Lower lobe of right lung (tissue), 2 donors: Measurements from ENCODE around the gene BEND7. TPM values are rescaled to one million over a fixed set of nuclear protein-coding genes. Genes with fewer than 3 reads are reported as not detected.

Source experiments
- ATAC-seq, 2 donors: fragments of 200-7000 bp; cut with Tn5 transposase; one replicate each; pipeline ENCODE4 v1.9.1; 2020 to 2022; ENCODE audit warnings: mild to moderate bottlenecking in 2 of 2, moderate library complexity in 2 of 2
- DNase-seq: peaks from one replicate; pipeline ENCODE4 v3.0.0-alpha.2; 2020
- H3K27ac ChIP-seq: fragments of 200-600 bp; one replicate; pipeline ENCODE4 v1.8.0; 2022
- H3K27me3 ChIP-seq: fragments of 200-600 bp; one replicate; pipeline ENCODE4 v1.8.0; 2022; ENCODE audit warnings: low read depth
- H3K36me3 ChIP-seq: fragments of 200-600 bp; one replicate; pipeline ENCODE4 v1.8.0; 2022; ENCODE audit warnings: mild to moderate bottlenecking
- H3K4me1 ChIP-seq: fragments of 200-600 bp; one replicate; pipeline ENCODE4 v1.8.0; 2022
- H3K4me3 ChIP-seq: fragments of 200-600 bp; one replicate; pipeline ENCODE4 v1.8.0; 2022; ENCODE audit warnings: mild to moderate bottlenecking
- H3K9me3 ChIP-seq: fragments of 200-600 bp; one replicate; pipeline ENCODE4 v1.8.0; 2022
- CTCF ChIP-seq: fragments of 200-600 bp; IDR thresholded peaks from one replicate; pipeline ENCODE4 v1.8.0; 2022; ENCODE audit warnings: antibody characterized with exemption, mild to moderate bottlenecking
- intact Hi-C: fragments of 100-400 bp; cut with DNase I; formaldehyde crosslinking; loops from one replicate; pipeline ENCODE4 v1.11.0; 2022
- total RNA-seq: library from RNA; stranded (reverse); fragmentation: NEBNext Ultra II Directional; extraction: Animal tissue kit (Norgen Biotek cat#: 25700); gene quantifications from one replicate; pipeline ENCODE4 v1.2.1, GENCODE V29; 2021
- donor health status: DM: no; HTN: yes; CAD: no; lungs with severe emphysema.

Gene BEND7
- total RNA-seq, 1 donor from 2014 or later, result 16.9 TPM

- no peak for TF ChIP-seq CTCF
- Histone ChIP-seq H3K4me3 (no peak overlapping the region), H3K9me3 (no peaks in the 10 kb centered on the region), H3K27me3 (no peaks in the 10 kb centered on the region), H3K36me3 (peaks cover 12% of the 10 kb centered on the region), H3K4me1 (no peaks in the 10 kb centered on the region), H3K27ac (no peak overlapping the region)
- intact Hi-C loops, result no loop called here
- DNase-seq (no peak), ATAC-seq (no peak)
These were observed 10.6 kb downstream of the BEND7 start for GRCh38 chr10:13518076-13518692.

GRCh38 chr10:13517675-13518074 is 11.1 kb downstream of the BEND7 start:
- intact Hi-C loops, result no loop called here
- H3K27ac ChIP-seq, result no peak overlapping the region
- H3K4me1 ChIP-seq, result no peaks in the 10 kb centered on the region
- ATAC-seq (no peak), DNase-seq (no peak)
- H3K9me3 ChIP-seq, result no peaks in the 10 kb centered on the region
- TF ChIP-seq CTCF, result no peak
- H3K4me3 ChIP-seq, result no peak overlapping the region
- peaks cover 11% of the 10 kb centered on the region for H3K36me3 ChIP-seq
- H3K27me3 ChIP-seq, result no peaks in the 10 kb centered on the region

- H3K9me3 ChIP-seq, result no peaks in the 10 kb centered on the region
- no peak for TF ChIP-seq CTCF
- no peak overlapping the region for H3K27ac ChIP-seq
- H3K36me3 ChIP-seq, result peaks cover 3% of the 10 kb centered on the region
- no peaks in the 10 kb centered on the region for H3K4me1 ChIP-seq
- no peak for ATAC-seq
- H3K4me3 ChIP-seq, result no peak overlapping the region
- no peaks in the 10 kb centered on the region for H3K27me3 ChIP-seq
- intact Hi-C loops, result no loop called here
- no peak for DNase-seq
These were observed 12.6 kb downstream of the BEND7 start for GRCh38 chr10:13516176-13516575.

GRCh38 chr10:13515467-13515866 is 13.3 kb downstream of the BEND7 start:
- DNase-seq, result no peak
- Histone ChIP-seq H3K4me1 (no peaks in the 10 kb centered on the region), H3K27me3 (no peaks in the 10 kb centered on the region), H3K27ac (no peak overlapping the region), H3K4me3 (no peak overlapping the region), H3K9me3 (no peaks in the 10 kb centered on the region), H3K36me3 (peaks cover 3% of the 10 kb centered on the region)
- ATAC-seq, result no peak
- intact Hi-C loops, result no loop called here
- TF ChIP-seq CTCF, result no peak

- intact Hi-C loops, result no loop called here
- no peak for ATAC-seq
- H3K27me3 ChIP-seq, result no peaks in the 10 kb centered on the region
- H3K36me3 ChIP-seq, result peaks cover 3% of the 10 kb centered on the region
- no peak overlapping the region for H3K27ac ChIP-seq
- no peak for TF ChIP-seq CTCF
- H3K4me3 ChIP-seq, result no peak overlapping the region
- no peaks in the 10 kb centered on the region for H3K4me1 ChIP-seq
- DNase-seq, result no peak
- no peaks in the 10 kb centered on the region for H3K9me3 ChIP-seq
These were observed 14.5 kb downstream of the BEND7 start for GRCh38 chr10:13514296-13514695.
